ENCODE results near the gene FAM13A. TPM values are rescaled to one million over a fixed set of nuclear protein-coding genes. Genes with fewer than 3 reads are reported as not detected.

The FAM13A gene
- total and polyA plus RNA-seq, 10 donors, result 2.7 to 24.9 (median 18.3) TPM

DNA sequence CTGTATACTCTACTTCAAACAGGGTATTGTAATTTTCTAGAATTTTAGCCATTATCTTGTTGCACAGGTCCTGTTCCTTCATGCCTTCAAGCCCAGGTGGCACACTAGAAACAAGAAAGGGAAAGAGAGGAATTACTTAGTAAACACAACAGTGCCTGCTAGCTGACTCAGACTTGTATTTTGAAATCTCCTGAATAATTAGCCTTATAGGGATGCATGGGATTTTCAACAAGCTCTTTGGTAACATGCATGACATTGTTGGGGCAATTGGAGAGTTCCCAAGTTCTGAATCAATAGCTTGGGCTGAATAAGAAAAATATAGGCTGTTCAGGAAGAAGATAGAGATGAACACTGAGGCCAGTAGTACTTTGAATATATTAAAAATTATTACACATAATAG lies 118.8 kb downstream of the FAM13A start:
- DNase-seq, result no peak
- Histone ChIP-seq H3K27ac (no peak overlapping the region), H3K27me3 (replicated peaks in 1 of 7) (no peaks in the 10 kb centered on the region), H3K4me3 (no peak overlapping the region), H3K36me3 (no peaks in the 10 kb centered on the region), H3K9me3 (no peaks in the 10 kb centered on the region), H3K4me1 (no peaks in the 10 kb centered on the region)
- intact Hi-C loops (cut with DNase I; ENCODE audit: low total_unique reads), result no loop called here
- TF ChIP-seq POLR2A (IDR thresholded peaks at IDR 0.05) (no peak), POLR2AphosphoS5 (IDR thresholded peaks at IDR 0.05) (no peak)
- TF ChIP-seq, protein P1, sequence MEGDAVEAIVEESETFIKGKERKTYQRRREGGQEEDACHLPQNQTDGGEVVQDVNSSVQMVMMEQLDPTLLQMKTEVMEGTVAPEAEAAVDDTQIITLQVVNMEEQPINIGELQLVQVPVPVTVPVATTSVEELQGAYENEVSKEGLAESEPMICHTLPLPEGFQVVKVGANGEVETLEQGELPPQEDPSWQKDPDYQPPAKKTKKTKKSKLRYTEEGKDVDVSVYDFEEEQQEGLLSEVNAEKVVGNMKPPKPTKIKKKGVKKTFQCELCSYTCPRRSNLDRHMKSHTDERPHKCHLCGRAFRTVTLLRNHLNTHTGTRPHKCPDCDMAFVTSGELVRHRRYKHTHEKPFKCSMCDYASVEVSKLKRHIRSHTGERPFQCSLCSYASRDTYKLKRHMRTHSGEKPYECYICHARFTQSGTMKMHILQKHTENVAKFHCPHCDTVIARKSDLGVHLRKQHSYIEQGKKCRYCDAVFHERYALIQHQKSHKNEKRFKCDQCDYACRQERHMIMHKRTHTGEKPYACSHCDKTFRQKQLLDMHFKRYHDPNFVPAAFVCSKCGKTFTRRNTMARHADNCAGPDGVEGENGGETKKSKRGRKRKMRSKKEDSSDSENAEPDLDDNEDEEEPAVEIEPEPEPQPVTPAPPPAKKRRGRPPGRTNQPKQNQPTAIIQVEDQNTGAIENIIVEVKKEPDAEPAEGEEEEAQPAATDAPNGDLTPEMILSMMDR (IDR thresholded peaks at IDR 0.05 in 8 of 11, conservative IDR thresholded peaks at IDR 0.05 in 3 of 11), result no peak

DNA sequence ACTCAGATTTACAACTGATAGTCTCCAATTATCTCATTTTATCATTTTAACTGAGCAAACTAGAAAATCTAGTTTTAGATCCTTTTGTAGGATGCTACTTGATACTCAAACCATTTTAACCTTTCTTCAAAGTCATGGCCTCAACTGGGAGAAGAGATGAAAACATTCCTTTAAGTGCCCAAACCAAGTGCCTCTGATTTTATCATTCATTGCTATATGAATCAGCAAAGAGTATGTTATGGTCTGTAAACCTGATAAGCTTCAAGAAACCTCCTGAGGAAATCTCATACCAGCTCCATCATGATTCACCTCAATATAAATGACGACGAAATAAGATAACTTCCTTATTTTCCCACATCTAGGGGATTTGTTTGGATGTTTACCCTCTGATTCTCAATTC lies 119.9 kb downstream of the FAM13A start:
- DNase-seq, result no peak
- no peaks in the 10 kb centered on the region for H3K27me3 ChIP-seq (replicated peaks in 1 of 7)
- TF ChIP-seq POLR2AphosphoS5 (IDR thresholded peaks at IDR 0.05) (no peak), POLR2A (IDR thresholded peaks at IDR 0.05) (no peak)
- TF ChIP-seq, protein P1 (IDR thresholded peaks at IDR 0.05 in 8 of 11, conservative IDR thresholded peaks at IDR 0.05 in 3 of 11), result no peak
- H3K4me3 ChIP-seq, result no peak overlapping the region
- H3K9me3 ChIP-seq, result no peaks in the 10 kb centered on the region
- H3K4me1 ChIP-seq, result no peaks in the 10 kb centered on the region
- intact Hi-C loops (cut with DNase I; ENCODE audit: low total_unique reads), result no loop called here
- WGBS, 5 donors, result 86 to 97% (median 92%) methylated on average over 2 of the region's 2 CpGs
- H3K27ac ChIP-seq, result no peak overlapping the region
- H3K36me3 ChIP-seq, result no peaks in the 10 kb centered on the region

DNA sequence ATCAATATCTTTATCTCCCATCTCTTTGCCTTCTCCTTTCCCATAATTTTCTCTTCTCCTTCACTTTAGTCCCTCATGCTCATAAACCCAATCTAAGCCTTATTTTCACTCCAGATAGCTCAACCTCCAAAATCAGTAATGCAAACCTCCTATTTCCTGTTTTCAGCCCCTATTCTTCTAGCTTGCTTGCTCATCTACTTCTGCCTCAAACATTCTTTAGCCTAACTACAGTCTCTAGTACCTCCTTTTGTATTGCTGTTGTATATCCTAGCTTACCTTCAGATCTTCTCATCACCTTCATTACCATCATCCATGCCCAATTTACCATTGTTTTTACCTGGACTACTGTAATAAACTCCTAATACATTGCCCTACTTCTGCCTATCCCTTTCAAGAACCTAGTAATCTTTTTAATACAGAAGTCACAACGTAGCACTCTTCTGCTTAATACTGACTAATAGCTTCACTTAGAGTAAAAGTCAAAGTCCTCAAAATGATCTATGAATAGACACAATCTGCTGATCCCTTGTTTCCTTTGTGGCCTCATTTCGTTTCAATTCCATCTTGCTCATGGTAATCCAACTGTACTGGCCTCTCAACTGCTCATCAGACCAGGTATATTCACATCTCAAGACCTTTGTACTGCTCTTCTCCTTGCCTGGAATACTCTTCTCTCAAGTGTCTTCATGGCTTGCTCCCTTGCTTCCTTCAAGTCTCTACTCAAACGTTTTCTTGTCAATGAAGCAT lies 123.4 kb downstream of the FAM13A start:
- 42 to 72% (median 57%) methylated on average over 3 of the region's 3 CpGs for WGBS, 5 donors
- no peak for DNase-seq
- no peaks in the 10 kb centered on the region for H3K36me3 ChIP-seq
- H3K9me3 ChIP-seq, result no peaks in the 10 kb centered on the region
- H3K27ac ChIP-seq, result no peak overlapping the region
- H3K4me3 ChIP-seq, result no peak overlapping the region
- H3K4me1 ChIP-seq, result no peaks in the 10 kb centered on the region
- intact Hi-C loops (cut with DNase I; ENCODE audit: low total_unique reads), result no loop called here
- TF ChIP-seq POLR2A (IDR thresholded peaks at IDR 0.05) (no peak), POLR2AphosphoS5 (IDR thresholded peaks at IDR 0.05) (no peak)
- TF ChIP-seq, protein P1 (IDR thresholded peaks at IDR 0.05 in 8 of 11, conservative IDR thresholded peaks at IDR 0.05 in 3 of 11), result no peak
- H3K27me3 ChIP-seq (replicated peaks in 1 of 7), result no peaks in the 10 kb centered on the region

DNA sequence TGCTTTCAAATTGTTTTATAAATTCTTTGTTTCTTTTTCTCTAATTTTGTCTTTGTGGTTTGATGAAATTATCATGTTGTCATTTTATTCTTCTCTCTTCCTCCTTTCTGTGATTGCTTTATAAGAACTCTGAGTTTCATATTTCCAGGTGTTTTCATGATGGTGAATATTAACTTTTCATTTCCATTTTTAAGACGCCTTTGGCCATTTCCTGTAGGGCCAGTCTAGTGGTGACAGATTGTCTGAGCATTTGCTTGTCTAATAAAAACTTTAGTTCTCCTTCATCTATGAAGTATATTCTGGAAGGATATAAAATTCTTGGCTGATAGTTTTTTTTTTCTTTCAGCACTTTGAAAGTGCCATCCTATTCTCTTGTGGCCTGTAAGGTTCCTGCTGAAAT lies 128.1 kb downstream of the FAM13A start:
- H3K27me3 ChIP-seq (replicated peaks in 1 of 7), result no peaks in the 10 kb centered on the region
- H3K36me3 ChIP-seq, result no peaks in the 10 kb centered on the region
- TF ChIP-seq POLR2A (IDR thresholded peaks at IDR 0.05), result no peak
- TF ChIP-seq, protein P1 (IDR thresholded peaks at IDR 0.05 in 8 of 11, conservative IDR thresholded peaks at IDR 0.05 in 3 of 11), result no peak
- TF ChIP-seq POLR2AphosphoS5 (IDR thresholded peaks at IDR 0.05), result no peak
- no peaks in the 10 kb centered on the region for H3K9me3 ChIP-seq
- 32 to 65% (median 60%) methylated on average over 1 of the region's 1 CpG for WGBS, 5 donors
- DNase-seq, result no peak
- H3K4me1 ChIP-seq, result no peaks in the 10 kb centered on the region
- H3K27ac ChIP-seq, result no peak overlapping the region
- intact Hi-C loops (cut with DNase I; ENCODE audit: low total_unique reads), result no loop called here
- no peak overlapping the region for H3K4me3 ChIP-seq
